ENCODE measurements around the gene NME7. TPM values are rescaled to one million over a fixed set of nuclear protein-coding genes. Genes with fewer than 3 reads are reported as not detected.

The NME7 gene
- total RNA-seq, 1 experiment from 2014 or later = 13.2 TPM

DNA sequence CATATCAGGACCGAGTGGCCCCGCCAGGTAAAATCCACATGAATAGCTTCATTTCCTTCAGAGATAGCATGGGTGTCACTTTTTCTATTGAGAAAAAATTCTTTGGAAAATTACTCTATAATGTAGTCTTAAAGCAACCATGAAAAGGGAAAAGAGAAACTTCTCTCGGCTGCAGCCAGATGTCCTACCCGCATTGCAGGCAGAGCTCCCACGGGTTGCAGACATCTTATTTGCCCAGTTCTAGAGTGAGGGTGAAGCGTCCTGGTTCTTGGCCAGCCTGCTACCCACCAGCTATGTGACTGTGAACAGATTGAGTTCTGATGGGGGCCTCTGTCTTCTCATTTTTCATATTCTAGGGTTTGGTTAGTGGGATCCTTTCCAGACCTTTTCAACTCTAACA, 256.1 kb downstream of the NME7 start:
- H3K9ac ChIP-seq (ENCODE audit: extremely low read depth, insufficient read length, low read length) = no peak overlapping the region
- peaks cover 57 to 64% of the 10 kb centered on the region in 2 experiments for H3K4me1 Mint-ChIP-seq

More for the DNA sequence above, 256.1 kb downstream of the NME7 start:
- Mint-ChIP-seq H3K27ac (no peak overlapping the region), H3K9me3 (no peaks in the 10 kb centered on the region; a peak in 1 of 5 replicates), H3K27me3 (ENCODE audit: low read depth) (no peaks in the 10 kb centered on the region; the same call in 1 of the 2 replicates), H3K36me3 (ENCODE audit: insufficient read depth in 1 of 3, low read depth in 3 of 3) (peaks cover 29 to 49% (median 48%) of the 10 kb centered on the region in 3 experiments; a peak in 6 of 7 replicates), H3K4me3 (no peak overlapping the region)
- Histone ChIP-seq H4K8ac (replicated peaks; ENCODE audit: insufficient read length, low read depth, low read length) (no peak overlapping the region), H3K9me3 (ENCODE audit: control insufficient read depth, low read depth, low read length) (no peaks in the 10 kb centered on the region), H2AK5ac (ENCODE audit: insufficient read length, low read length) (no peak overlapping the region), H3K79me1 (ENCODE audit: insufficient read depth, low read depth, low read length, poor library complexity, severe bottlenecking) (no peaks in the 10 kb centered on the region), H3K27me3 (ENCODE audit: insufficient read depth, low read length) (no peaks in the 10 kb centered on the region), H3K27ac (ENCODE audit: insufficient read length, low read depth, low read length) (no peak overlapping the region), H2BK12ac (ENCODE audit: insufficient read length, low read depth, low read length) (no peak overlapping the region), H2AFZ (ENCODE audit: low read length) (no peak overlapping the region), H3K4ac (ENCODE audit: low read depth, low read length) (no peak overlapping the region), H3K4me1 (ENCODE audit: insufficient read depth, low read length) (peaks cover 14% of the 10 kb centered on the region; the same call in 1 of the 2 replicates), H3K79me2 (ENCODE audit: insufficient read depth, low read length) (peaks cover 35% of the 10 kb centered on the region; the same call in 1 of the 2 replicates), H3T11ph (ENCODE audit: low read length) (no peak overlapping the region), H3K4me2 (ENCODE audit: insufficient read depth, insufficient read length, low read length) (no peak overlapping the region), H2BK5ac (ENCODE audit: insufficient read length, low read length) (no peak overlapping the region), H3K56ac (ENCODE audit: insufficient read length, low read depth, low read length) (no peak overlapping the region), H4K91ac (ENCODE audit: insufficient read length, low read depth, low read length) (no peak overlapping the region), H2BK20ac (ENCODE audit: low read depth, low read length, poor library complexity, severe bottlenecking) (no peak overlapping the region), H3K14ac (ENCODE audit: insufficient read depth, low read length) (no peak overlapping the region), H3K23me2 (ENCODE audit: insufficient read length, low read depth, low read length, poor library complexity, severe bottlenecking) (peaks cover 11% of the 10 kb centered on the region), H3K23ac (ENCODE audit: insufficient read length, low read depth, low read length) (no peak overlapping the region), H2BK120ac (ENCODE audit: low read depth, low read length, poor library complexity, severe bottlenecking) (no peak overlapping the region), H2BK15ac (ENCODE audit: low read depth, low read length) (no peak overlapping the region), H4K5ac (ENCODE audit: insufficient read length, low read depth, low read length) (no peak overlapping the region), H3K18ac (ENCODE audit: insufficient read length, low read depth, low read length) (no peak overlapping the region), H4K20me1 (ENCODE audit: control insufficient read depth, insufficient read depth, insufficient read length) (no peaks in the 10 kb centered on the region)
- WGBS (ENCODE audit: extremely low coverage, insufficient read length, low lambda C conversion rate) = no CpG with 5 or more reads among the region's 6 CpGs
- TF ChIP-seq CTCF (conservative IDR thresholded peaks at IDR 0.05) = no peak
- no peak for DNase-seq

Measured in H9 (cell line).